ENCODE results near the gene FASTKD1. TPM values are rescaled to one million over a fixed set of nuclear protein-coding genes. Genes with fewer than 3 reads are reported as not detected.
"Not testable (repeated sequence)": the region's sequence is repeated elsewhere in the genome, so short reads cannot be mapped to it uniquely, and the experiment has no call there.

Gene FASTKD1
- total RNA-seq, 4 donors from 2014 or later, result 8.6 to 12.2 (median 10.6) TPM

- H3K9me3 ChIP-seq, result no peaks in the 10 kb centered on the region
- no peaks in the 10 kb centered on the region for H3K36me3 ChIP-seq
- no peaks in the 10 kb centered on the region for H3K27me3 ChIP-seq
- no peak for ATAC-seq
- H3K27ac ChIP-seq, result no peak overlapping the region
- TF ChIP-seq CTCF (IDR thresholded peaks at IDR 0.05) (no peak), POLR2AphosphoS5 (IDR thresholded peaks at IDR 0.05) (no peak), POLR2A (IDR thresholded peaks at IDR 0.05) (no peak), EP300 (IDR thresholded peaks at IDR 0.05) (no peak)
- H3K4me3 ChIP-seq, result no peak overlapping the region
- H3K4me1 ChIP-seq, result peaks cover 0 to 41% (median 12%) of the 10 kb centered on the region in 3 donors
- 74 to 79% methylated on average over 7 to 8 of the region's 8 CpGs for WGBS, 2 donors (ENCODE audit: low coverage in 1 of 2)
These were observed 17.1 kb upstream of the FASTKD1 start for GRCh38 chr2:169590804-169591203.

GRCh38 chr2:169585673-169586072 is 12.0 kb upstream of the FASTKD1 start:
- H3K4me1 ChIP-seq, result peaks cover 0 to 33% (median 15%) of the 10 kb centered on the region in 3 donors
- TF ChIP-seq POLR2A (IDR thresholded peaks at IDR 0.05) (no peak), POLR2AphosphoS5 (IDR thresholded peaks at IDR 0.05) (no peak), EP300 (IDR thresholded peaks at IDR 0.05) (no peak), CTCF (IDR thresholded peaks at IDR 0.05) (no peak)
- no peaks in the 10 kb centered on the region for H3K36me3 ChIP-seq
- WGBS, 2 donors (ENCODE audit: low coverage in 1 of 2), result 12 to 17% methylated on average over 7 of the region's 7 CpGs
- H3K9me3 ChIP-seq, result no peaks in the 10 kb centered on the region
- peak overlapping the region; percentile 87 to 99 (median 98) for H3K27ac ChIP-seq
- no peaks in the 10 kb centered on the region for H3K27me3 ChIP-seq
- peak overlapping the region; percentile 63 to 93 for H3K4me3 ChIP-seq
- ATAC-seq, result no peak

- Histone ChIP-seq H3K36me3 (no peaks in the 10 kb centered on the region), H3K4me1 (peaks cover 0 to 28% (median 15%) of the 10 kb centered on the region in 3 donors), H3K27me3 (no peaks in the 10 kb centered on the region), H3K27ac (peak within 1 kb of the TSS; percentile 87 to 99 (median 98)), H3K4me3 (peak within 1 kb of the TSS; percentile 63 to 93), H3K9me3 (no peaks in the 10 kb centered on the region)
- WGBS, 2 donors (ENCODE audit: low coverage in 1 of 2), result 17 to 51% methylated on average over 4 to 12 of the region's 49 CpGs
- TF ChIP-seq POLR2A (IDR thresholded peaks at IDR 0.05), result peak; percentile 43 to 49
- peak; percentile 88 for TF ChIP-seq POLR2AphosphoS5 (IDR thresholded peaks at IDR 0.05)
- no peak for TF ChIP-seq EP300 (IDR thresholded peaks at IDR 0.05)
- peak in 1 of 4 experiments; percentile 6 for TF ChIP-seq CTCF (IDR thresholded peaks at IDR 0.05)
- peak; percentile 96 for ATAC-seq
These were observed 10.6 kb upstream of the FASTKD1 start, which contains the start of gene PPIG for GRCh38 chr2:169584005-169584877. Gene PPIG (plus strand): TSS chr2:169584351. CDS start chr2:169604042, 19,691 bp downstream.

GRCh38 chr2:169583518-169583917 is 9.9 kb upstream of the FASTKD1 start:
- Histone ChIP-seq H3K27me3 (no peaks in the 10 kb centered on the region), H3K4me3 (no peak overlapping the region), H3K4me1 (peaks cover 0 to 28% (median 15%) of the 10 kb centered on the region in 3 donors), H3K36me3 (no peaks in the 10 kb centered on the region), H3K9me3 (no peaks in the 10 kb centered on the region), H3K27ac (peak overlapping the region in 3 of 4 donors; percentile 87 to 99 (median 99))
- WGBS, 2 donors (ENCODE audit: low coverage in 1 of 2), result 93 to 96% methylated on average over 4 to 5 of the region's 5 CpGs
- TF ChIP-seq POLR2A (IDR thresholded peaks at IDR 0.05) (no peak), EP300 (IDR thresholded peaks at IDR 0.05) (no peak), POLR2AphosphoS5 (IDR thresholded peaks at IDR 0.05) (no peak), CTCF (IDR thresholded peaks at IDR 0.05) (no peak)
- ATAC-seq, result no peak

GRCh38 chr2:169582552-169583266 is 9.0 kb upstream of the FASTKD1 start:
- ATAC-seq, H3K36me3 ChIP-seq, H3K9me3 ChIP-seq, H3K27ac ChIP-seq, H3K27me3 ChIP-seq, H3K4me3 ChIP-seq: not testable (repeated sequence)
- peaks cover 0 to 25% (median 15%) of the 10 kb centered on the region in 3 donors for H3K4me1 ChIP-seq
- WGBS, 2 donors (ENCODE audit: low coverage in 1 of 2), result 98 to 100% methylated on average over 5 to 8 of the region's 10 CpGs
